DMS 273 (cell line): ENCODE measurements around the gene EDA2R.

Experiments used
- DNase-seq: peaks from one replicate; lab custom pipeline; 2025; ENCODE audit not compliant: unreplicated experiment; lab: John Stamatoyannopoulos, UW

EDA2R gene

GRCh38 chrX:66547847-66548369, 91.0 kb downstream of the EDA2R start:
- no peak for DNase-seq
